Testis (tissue), 2 donors: ENCODE measurements around the gene UBR7.

ENCODE experiments used
- POLR2A ChIP-seq: fragments of 450-650 bp; IDR thresholded peaks from one replicate; pipeline ENCODE4 v1.6.1; 2017; ENCODE audit warnings: antibody characterized with exemption, mild to moderate bottlenecking, moderate library complexity
- TF ChIP-seq, protein P1 (sequence below), 3 experiments: fragments of 450-650 bp in 2 of 3; fragments of 200-600 bp in 1 of 3; sonication (generic) in 1 of 3; IDR thresholded peaks; one replicate each; pipeline ENCODE4 v1.5.1; 2016 to 2019; ENCODE audit warnings: antibody characterized with exemption in 3 of 3, mild to moderate bottlenecking in 2 of 3, moderate library complexity in 1 of 3

DNA sequence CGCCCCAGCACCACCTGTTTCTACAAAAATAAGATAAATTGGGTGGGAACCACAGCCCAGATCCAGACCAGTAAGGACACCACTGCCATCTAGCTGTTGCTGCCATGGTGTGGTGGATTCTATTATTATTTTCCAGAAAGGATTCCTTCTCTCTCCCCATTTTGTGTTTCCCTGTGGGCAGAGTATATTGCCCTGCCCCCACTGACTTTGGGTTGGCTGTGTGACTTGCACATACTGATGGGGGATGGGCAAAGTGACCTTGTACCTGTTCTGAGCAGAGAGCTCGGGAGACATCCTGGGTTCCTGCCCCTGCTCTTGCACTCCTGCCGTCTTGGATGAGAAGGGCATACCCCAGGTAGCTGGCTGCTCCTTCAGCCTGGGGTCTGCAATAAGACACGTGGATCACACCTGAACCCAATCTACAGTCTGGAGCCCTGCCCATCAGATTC lies 46.7 kb upstream of the UBR7 start:
- TF ChIP-seq, protein P1, sequence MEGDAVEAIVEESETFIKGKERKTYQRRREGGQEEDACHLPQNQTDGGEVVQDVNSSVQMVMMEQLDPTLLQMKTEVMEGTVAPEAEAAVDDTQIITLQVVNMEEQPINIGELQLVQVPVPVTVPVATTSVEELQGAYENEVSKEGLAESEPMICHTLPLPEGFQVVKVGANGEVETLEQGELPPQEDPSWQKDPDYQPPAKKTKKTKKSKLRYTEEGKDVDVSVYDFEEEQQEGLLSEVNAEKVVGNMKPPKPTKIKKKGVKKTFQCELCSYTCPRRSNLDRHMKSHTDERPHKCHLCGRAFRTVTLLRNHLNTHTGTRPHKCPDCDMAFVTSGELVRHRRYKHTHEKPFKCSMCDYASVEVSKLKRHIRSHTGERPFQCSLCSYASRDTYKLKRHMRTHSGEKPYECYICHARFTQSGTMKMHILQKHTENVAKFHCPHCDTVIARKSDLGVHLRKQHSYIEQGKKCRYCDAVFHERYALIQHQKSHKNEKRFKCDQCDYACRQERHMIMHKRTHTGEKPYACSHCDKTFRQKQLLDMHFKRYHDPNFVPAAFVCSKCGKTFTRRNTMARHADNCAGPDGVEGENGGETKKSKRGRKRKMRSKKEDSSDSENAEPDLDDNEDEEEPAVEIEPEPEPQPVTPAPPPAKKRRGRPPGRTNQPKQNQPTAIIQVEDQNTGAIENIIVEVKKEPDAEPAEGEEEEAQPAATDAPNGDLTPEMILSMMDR (IDR thresholded peaks at IDR 0.05): no peak
- TF ChIP-seq POLR2A: no peak
